MM.1S (cell line): ENCODE data around the gene LUZP1.

Experiments
- CTCF ChIP-seq: fragments of 300-600 bp; sonication (generic); IDR thresholded peaks from 2 replicates; pipeline ENCODE4 v1.5.1; 2016; ENCODE audit warnings: antibody characterized with exemption, low read length, mixed read lengths
- EZH2phosphoT487 ChIP-seq: fragments of 300-600 bp; sonication (generic); IDR thresholded peaks from 2 replicates; pipeline ENCODE4 v1.6.1; 2018; ENCODE audit warnings: antibody characterized with exemption, low read length

DNA sequence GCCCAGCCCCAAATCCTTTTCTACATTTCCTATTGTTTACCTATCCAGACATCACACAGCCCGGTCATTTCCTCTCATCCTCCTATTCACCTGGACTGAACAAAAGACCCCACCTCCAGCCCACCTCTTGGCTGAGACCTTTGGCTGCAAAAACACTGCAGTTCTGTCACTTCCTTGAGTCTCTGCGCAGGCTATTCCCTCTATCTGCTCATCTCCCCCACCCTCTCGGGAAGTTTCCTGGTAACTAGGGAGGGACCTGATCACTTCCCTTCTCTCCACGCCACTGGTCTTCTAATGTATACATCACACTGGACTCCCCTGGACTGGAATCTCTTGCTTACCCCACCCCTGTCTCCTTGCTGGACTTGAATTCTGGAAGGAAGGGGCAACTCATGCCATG lies 43.3 kb upstream of the LUZP1 start:
- TF ChIP-seq EZH2phosphoT487: no peak
- no peak for TF ChIP-seq CTCF
